GM18867 (cell line): Measurements from ENCODE around the gene ATR.
"Not testable (repeated sequence)": the region's sequence is repeated elsewhere in the genome, so short reads cannot be mapped to it uniquely, and the experiment has no call there.

Experiments
- ATAC-seq: cut with Tn5 transposase; IDR thresholded peaks from one replicate; pipeline ENCODE4 v1.9.1; 2021; ENCODE audit warnings: mild to moderate bottlenecking, moderate library complexity; ENCODE audit not compliant: unreplicated experiment

ATR gene

GRCh38 chr3:142578329-142579223 is at the start of gene ATR:
ATR (minus strand) TSS chr3:142578733; CDS start chr3:142578704, 29 bp downstream.
- peak; percentile 96 for ATAC-seq

GRCh38 chr3:142626971-142627370 is 48.4 kb upstream of the ATR start:
- ATAC-seq: no peak

GRCh38 chr3:142625153-142625440 is 46.6 kb upstream of the ATR start:
- no peak for ATAC-seq

- no peak for ATAC-seq
These were observed 46.0 kb upstream of the ATR start for GRCh38 chr3:142624341-142625152.

- ATAC-seq: no peak
These were observed 44.7 kb upstream of the ATR start for GRCh38 chr3:142623194-142623593.

GRCh38 chr3:142622405-142622804 is 43.9 kb upstream of the ATR start:
- ATAC-seq: no peak

GRCh38 chr3:142618917-142619461 is 40.5 kb upstream of the ATR start:
- no peak for ATAC-seq

- ATAC-seq: no peak
These were observed 36.6 kb upstream of the ATR start for GRCh38 chr3:142615171-142615570.

GRCh38 chr3:142614059-142614626 is 35.6 kb upstream of the ATR start:
- no peak for ATAC-seq

- no peak for ATAC-seq
These were observed 35.0 kb upstream of the ATR start for GRCh38 chr3:142613491-142613890.

GRCh38 chr3:142611206-142611605 is 32.7 kb upstream of the ATR start:
- no peak for ATAC-seq

GRCh38 chr3:142609136-142609535 is 30.6 kb upstream of the ATR start:
- ATAC-seq: no peak

GRCh38 chr3:142608631-142609030 is 30.1 kb upstream of the ATR start:
- no peak for ATAC-seq

GRCh38 chr3:142604940-142605339 is 26.4 kb upstream of the ATR start:
- no peak for ATAC-seq

- ATAC-seq: not testable (repeated sequence)
These were observed 24.8 kb upstream of the ATR start for GRCh38 chr3:142603386-142603705.

GRCh38 chr3:142602619-142603385 is 24.3 kb upstream of the ATR start:
- no peak for ATAC-seq

- ATAC-seq: no peak
These were observed 23.2 kb upstream of the ATR start for GRCh38 chr3:142601713-142602112.

GRCh38 chr3:142597906-142598305 is 19.4 kb upstream of the ATR start:
- no peak for ATAC-seq

- no peak for ATAC-seq
These were observed 18.2 kb upstream of the ATR start for GRCh38 chr3:142596726-142597088.

GRCh38 chr3:142595951-142596725 is 17.6 kb upstream of the ATR start, which contains the start of gene PLS1:
PLS1 (plus strand) TSS chr3:142596393; CDS start chr3:142664238, 67,845 bp downstream.
- ATAC-seq: peak; percentile 92
